Right atrium auricular region (tissue), 2 donors: ENCODE data around the gene CDK19. TPM values are rescaled to one million over a fixed set of nuclear protein-coding genes. Genes with fewer than 3 reads are reported as not detected.
"Not testable (repeated sequence)": the region's sequence is repeated elsewhere in the genome, so short reads cannot be mapped to it uniquely, and the experiment has no call there.

Source experiments
- DNase-seq: peaks from one replicate; pipeline ENCODE4 v3.0.0-alpha.2; 2019; ENCODE audit warnings: low spot score
- H3K27ac ChIP-seq, 2 donors: fragments of 200-600 bp; sonication (generic); 1 replicate in 1 of 2; 2 replicates in 1 of 2; pipeline ENCODE4 v1.5.1; 2016 to 2019
- H3K27me3 ChIP-seq, 2 donors: fragments of 200-600 bp; sonication (generic); one replicate each; pipeline versions ENCODE4 v1.5.1 to v1.6.0; 2017 to 2019
- H3K36me3 ChIP-seq: fragments of 200-600 bp; sonication (generic); one replicate; pipeline ENCODE4 v1.5.1; 2016
- H3K4me1 ChIP-seq, 2 donors: fragments of 200-600 bp; sonication (generic); one replicate each; pipeline versions ENCODE4 v1.5.1 to v1.6.0; 2017 to 2019
- H3K4me3 ChIP-seq, 2 donors: fragments of 200-600 bp; sonication (generic); 1 replicate in 1 of 2; 2 replicates in 1 of 2; pipeline ENCODE4 v1.5.1; 2017 to 2019; ENCODE audit warnings: mild to moderate bottlenecking in 1 of 2, moderate library complexity in 1 of 2
- H3K9me3 ChIP-seq, 2 donors: fragments of 200-600 bp; sonication (generic); one replicate each; pipeline ENCODE4 v1.5.1; 2019
- CTCF ChIP-seq, 2 donors: fragments of 200-600 bp; sonication (generic); IDR thresholded peaks; one replicate each; pipeline ENCODE4 v1.5.1; 2019; ENCODE audit warnings: antibody characterized with exemption in 2 of 2
- total RNA-seq, 2 donors: library from RNA; depleted of rRNA; stranded (reverse); fragments of >200 nt; gene quantifications; one replicate each; pipeline ENCODE4 v1.1.0, GENCODE V29; 2016

CDK19 gene
- total RNA-seq, 2 donors from 2014 or later = 5.7 to 6.3 TPM

DNA sequence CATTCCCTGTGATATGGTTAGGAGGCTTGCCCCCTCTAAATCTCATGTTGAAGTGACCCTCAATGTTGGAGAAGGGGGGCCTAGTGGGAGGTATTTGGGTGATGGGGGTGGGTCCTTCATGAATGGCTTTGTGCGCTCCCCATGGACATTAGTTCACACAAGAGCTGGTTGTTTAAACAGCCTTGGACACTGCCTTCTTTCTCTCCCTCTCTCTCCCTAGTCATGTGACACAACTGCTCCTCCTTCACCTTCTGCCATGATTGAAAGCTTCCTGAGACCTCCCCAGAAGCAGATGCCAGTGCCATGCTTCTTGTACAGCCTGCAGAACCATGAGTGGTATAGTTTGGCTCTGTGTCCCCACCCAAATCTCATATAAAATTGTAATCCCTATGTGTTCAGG lies 221.6 kb downstream of the CDK19 start:
- Histone ChIP-seq H3K27ac (no peak overlapping the region), H3K4me1 (no peaks in the 10 kb centered on the region), H3K36me3 (no peaks in the 10 kb centered on the region), H3K4me3 (no peak overlapping the region), H3K9me3 (no peaks in the 10 kb centered on the region), H3K27me3 (no peaks in the 10 kb centered on the region)
- no peak for TF ChIP-seq CTCF (IDR thresholded peaks at IDR 0.05)
- DNase-seq = no peak

GRCh38 chr6:110592765-110593164 lies 222.5 kb downstream of the CDK19 start:
- no peak overlapping the region for H3K4me3 ChIP-seq
- no peaks in the 10 kb centered on the region for H3K27me3 ChIP-seq
- no peak for DNase-seq
- H3K9me3 ChIP-seq = no peaks in the 10 kb centered on the region
- TF ChIP-seq CTCF (IDR thresholded peaks at IDR 0.05) = no peak
- no peaks in the 10 kb centered on the region for H3K4me1 ChIP-seq
- no peak overlapping the region for H3K27ac ChIP-seq
- H3K36me3 ChIP-seq = no peaks in the 10 kb centered on the region

- Histone ChIP-seq H3K9me3 (no peaks in the 10 kb centered on the region), H3K4me1 (no peaks in the 10 kb centered on the region), H3K27me3 (no peaks in the 10 kb centered on the region), H3K4me3 (no peak overlapping the region), H3K27ac (no peak overlapping the region), H3K36me3 (no peaks in the 10 kb centered on the region)
- no peak for TF ChIP-seq CTCF (IDR thresholded peaks at IDR 0.05)
- no peak for DNase-seq
These were observed 224.4 kb downstream of the CDK19 start for GRCh38 chr6:110590821-110591351.

DNA sequence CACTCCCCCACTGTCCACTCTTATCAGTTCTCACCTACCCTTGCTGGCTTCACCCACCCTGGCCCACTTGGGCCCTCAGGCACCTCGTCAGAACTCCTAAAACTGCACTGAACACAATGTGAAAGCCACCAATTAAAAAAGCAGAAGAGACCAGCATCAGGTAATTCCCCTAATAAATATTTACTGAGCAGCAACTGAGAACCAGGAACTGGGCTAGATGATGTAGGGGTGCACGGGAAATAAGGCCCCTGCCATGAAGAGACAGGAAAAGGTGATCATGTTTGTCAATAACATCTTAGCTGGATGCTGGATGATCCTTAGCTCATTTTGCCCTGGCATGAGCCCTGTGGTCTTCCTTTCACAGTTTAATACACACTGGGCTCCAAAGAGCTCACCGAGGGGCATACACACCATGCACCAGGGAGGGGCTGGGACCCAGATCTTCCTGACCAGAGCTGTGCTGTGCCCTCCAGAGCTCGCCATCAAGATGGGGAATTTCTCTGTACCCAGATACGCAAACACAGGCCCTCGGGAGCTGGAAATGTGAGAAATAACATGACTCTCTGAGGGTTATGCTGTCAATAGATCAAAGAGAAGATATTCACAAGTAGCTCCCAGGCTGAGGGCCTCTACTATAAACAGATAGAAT lies 225.3 kb downstream of the CDK19 start:
- Histone ChIP-seq H3K4me3 (no peak overlapping the region), H3K27ac (no peak overlapping the region), H3K27me3 (no peaks in the 10 kb centered on the region), H3K36me3 (no peaks in the 10 kb centered on the region), H3K9me3 (no peaks in the 10 kb centered on the region), H3K4me1 (no peaks in the 10 kb centered on the region)
- no peak for DNase-seq
- no peak for TF ChIP-seq CTCF (IDR thresholded peaks at IDR 0.05)

GRCh38 chr6:110587328-110587727 lies 227.9 kb downstream of the CDK19 start:
- Histone ChIP-seq H3K9me3 (no peaks in the 10 kb centered on the region), H3K4me3 (no peak overlapping the region), H3K4me1 (no peaks in the 10 kb centered on the region), H3K27me3 (no peaks in the 10 kb centered on the region), H3K27ac (no peak overlapping the region), H3K36me3 (no peaks in the 10 kb centered on the region)
- TF ChIP-seq CTCF (IDR thresholded peaks at IDR 0.05) = no peak
- no peak for DNase-seq

- Histone ChIP-seq H3K27me3 (no peaks in the 10 kb centered on the region), H3K27ac (no peak overlapping the region), H3K36me3 (no peaks in the 10 kb centered on the region), H3K4me1 (no peaks in the 10 kb centered on the region), H3K4me3 (no peak overlapping the region), H3K9me3 (no peaks in the 10 kb centered on the region)
- no peak for DNase-seq
- TF ChIP-seq CTCF (IDR thresholded peaks at IDR 0.05) = no peak
These were observed 233.6 kb downstream of the CDK19 start for GRCh38 chr6:110581679-110582078.

DNA sequence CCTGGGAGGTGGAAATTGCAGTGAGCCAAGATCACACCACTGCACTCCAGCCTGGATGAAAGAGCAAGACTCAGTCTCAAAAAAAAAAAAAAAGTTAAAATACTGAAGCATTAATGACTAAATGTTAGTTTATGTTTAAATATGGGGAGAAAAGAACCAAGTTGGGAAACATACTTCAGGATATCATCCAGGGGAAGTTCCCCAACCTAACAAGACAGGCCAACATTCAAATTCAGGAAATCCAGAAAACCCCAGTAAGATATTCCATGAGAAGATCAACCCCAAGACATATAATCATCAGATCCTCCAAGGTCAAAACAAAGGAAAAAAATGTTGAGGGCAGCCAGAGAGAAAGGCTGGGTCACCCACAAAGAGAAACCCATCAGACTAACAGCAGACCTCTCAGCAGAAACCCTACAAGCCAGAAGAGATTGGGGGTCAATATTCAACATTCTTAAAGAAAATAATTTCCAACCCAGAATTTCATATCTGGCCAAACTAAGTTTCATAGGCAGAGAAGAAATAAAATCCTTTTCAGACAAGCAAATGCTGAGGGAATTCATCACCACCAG lies 237.6 kb downstream of the CDK19 start:
- not testable (repeated sequence) for H3K4me1 ChIP-seq, H3K9me3 ChIP-seq, DNase-seq, H3K27me3 ChIP-seq, H3K27ac ChIP-seq, H3K36me3 ChIP-seq, H3K4me3 ChIP-seq
